Sciatic nerve (tissue), 2 donors: ENCODE measurements around the gene CASKIN1. TPM values are rescaled to one million over a fixed set of nuclear protein-coding genes. Genes with fewer than 3 reads are reported as not detected.
A peak's percentile ranks its signal among the peaks of the same experiment; 100 is the strongest.

Experiments used
- ATAC-seq: fragments of 200-7000 bp; cut with Tn5 transposase; one replicate; pipeline ENCODE4 v1.9.1; 2020; ENCODE audit warnings: mild to moderate bottlenecking, moderate library complexity
- DNase-seq: peaks from one replicate; pipeline ENCODE4 v3.0.0-alpha.2; 2020; ENCODE audit warnings: low spot score
- intact Hi-C: fragments of 100-400 bp; cut with DNase I; formaldehyde crosslinking; loops from one replicate; pipeline ENCODE4 v1.14.2; 2022
- total RNA-seq: library from RNA; stranded (reverse); fragmentation: NEBNext Ultra II Directional; extraction: Animal tissue kit (Norgen Biotek cat#: 25700); gene quantifications from one replicate; pipeline ENCODE4 v1.2.1, GENCODE V29; 2021
- donor health status: DM: no; HTN: no; CAD: no.
- donor health status: DM: no; HTN: no; CAD: no.

The CASKIN1 gene
- total RNA-seq, 1 donor from 2014 or later, result 1.6 TPM

GRCh38 chr16:2167068-2167638 lies 29.3 kb downstream of the CASKIN1 start:
- ATAC-seq, result no peak

GRCh38 chr16:2166263-2167067 lies 29.9 kb downstream of the CASKIN1 start:
- intact Hi-C loops, result no loop called here

More at GRCh38 chr16:2167068-2167638, 29.3 kb downstream of the CASKIN1 start:
- intact Hi-C loops, result no loop called here
- DNase-seq, result no peak

GRCh38 chr16:2165861-2166260 lies 30.5 kb downstream of the CASKIN1 start:
- DNase-seq (no peak), ATAC-seq (no peak)
- intact Hi-C loops, result no loop called here

More at GRCh38 chr16:2166263-2167067, 29.9 kb downstream of the CASKIN1 start:
- no peak for ATAC-seq
- no peak for DNase-seq

GRCh38 chr16:2163211-2163881 lies 33.1 kb downstream of the CASKIN1 start:
- intact Hi-C loops, result no loop called here
- DNase-seq, result no peak
- ATAC-seq, result no peak

- ATAC-seq, result no peak
- DNase-seq, result no peak
- intact Hi-C loops, result no loop called here
Observed at GRCh38 chr16:2162676-2163118, 33.7 kb downstream of the CASKIN1 start.

GRCh38 chr16:2161911-2162310 lies 34.5 kb downstream of the CASKIN1 start:
- ATAC-seq, result no peak
- intact Hi-C loops, result no loop called here
- no peak for DNase-seq

GRCh38 chr16:2160915-2161551 lies 35.4 kb downstream of the CASKIN1 start:
- intact Hi-C loops, result no loop called here
- DNase-seq, result no peak
- peak; percentile 77 for ATAC-seq

- DNase-seq (peak; percentile 85), ATAC-seq (peak; percentile 52)
- intact Hi-C loops, result no loop called here
Observed at GRCh38 chr16:2159175-2159838, 37.1 kb downstream of the CASKIN1 start.

GRCh38 chr16:2158262-2158638 lies 38.2 kb downstream of the CASKIN1 start:
- intact Hi-C loops, result no loop called here
- no peak for ATAC-seq

GRCh38 chr16:2157480-2158261 lies 38.7 kb downstream of the CASKIN1 start:
- DNase-seq (no peak), ATAC-seq (no peak)
- intact Hi-C loops, result no loop called here

More at GRCh38 chr16:2158262-2158638, 38.2 kb downstream of the CASKIN1 start:
- no peak for DNase-seq

- intact Hi-C loops, result no loop called here
- no peak for ATAC-seq
Observed at GRCh38 chr16:2156849-2157224, 39.6 kb downstream of the CASKIN1 start.

GRCh38 chr16:2155977-2156848 lies 40.2 kb downstream of the CASKIN1 start:
- DNase-seq (peak; percentile 64), ATAC-seq (no peak)
- intact Hi-C loops, result no loop called here

More at GRCh38 chr16:2156849-2157224, 39.6 kb downstream of the CASKIN1 start:
- no peak for DNase-seq

- ATAC-seq (peak; percentile 91), DNase-seq (peak; percentile 98)
- intact Hi-C loops, result no loop called here
Observed at GRCh38 chr16:2155091-2155950, 41.1 kb downstream of the CASKIN1 start, which contains the start of gene TRAF7. TSS of gene TRAF7 (plus strand) at chr16:2155782. CDS start at chr16:2163921, 8,139 bp downstream.

- no peak for DNase-seq
- intact Hi-C loops, result no loop called here
- ATAC-seq, result no peak
Observed at GRCh38 chr16:2154533-2155090, 41.8 kb downstream of the CASKIN1 start.

- intact Hi-C loops, result no loop called here
- ATAC-seq, result no peak
Observed at GRCh38 chr16:2152695-2153506, 43.5 kb downstream of the CASKIN1 start.

More at GRCh38 chr16:2152695-2153506, 43.5 kb downstream of the CASKIN1 start:
- DNase-seq, result no peak
